Colonic mucosa (tissue), 4 donors: Measurements from ENCODE around the gene PCDHB7. TPM values are rescaled to one million over a fixed set of nuclear protein-coding genes. Genes with fewer than 3 reads are reported as not detected.
"Not testable (repeated sequence)": the region's sequence is repeated elsewhere in the genome, so short reads cannot be mapped to it uniquely, and the experiment has no call there.

Source experiments
- DNase-seq: peaks from one replicate; pipeline ENCODE4 v3.0.0-alpha.2; 2020
- H3K27ac ChIP-seq: fragments of 200-600 bp; one replicate; pipeline ENCODE4 v1.8.0; 2021
- H3K27me3 ChIP-seq: fragments of 200-600 bp; one replicate; pipeline ENCODE4 v1.8.0; 2021
- H3K36me3 ChIP-seq: fragments of 200-600 bp; one replicate; pipeline ENCODE4 v1.8.0; 2021
- H3K4me1 ChIP-seq: fragments of 200-600 bp; one replicate; pipeline ENCODE4 v1.8.0; 2021; ENCODE audit warnings: mild to moderate bottlenecking
- H3K4me3 ChIP-seq: fragments of 200-600 bp; one replicate; pipeline ENCODE4 v1.8.0; 2021
- H3K9ac ChIP-seq, 2 donors: one replicate each; pipeline ENCODE4 v1.7.0; 2013; ENCODE audit warnings: control low read depth in 2 of 2, low read depth in 2 of 2, low read length in 2 of 2
- H3K9me3 ChIP-seq: fragments of 200-600 bp; one replicate; pipeline ENCODE4 v1.8.0; 2021
- intact Hi-C: fragments of 100-400 bp; cut with DNase I; formaldehyde crosslinking; loops from one replicate; pipeline ENCODE4 v1.14.1; 2022
- total RNA-seq, 2 donors: library from RNA; stranded (reverse); fragmentation: NEBNext Ultra II Directional in 1 of 2; extraction: Animal tissue kit (Norgen Biotek cat#: 25700) in 1 of 2; gene quantifications; one replicate each; pipeline ENCODE4 v1.2.1, GENCODE V29; 2021
- TF ChIP-seq, protein P1 (sequence below): fragments of 200-600 bp; IDR thresholded peaks from one replicate; pipeline ENCODE4 v1.8.0; 2022; ENCODE audit warnings: antibody characterized with exemption, mild to moderate bottlenecking
- donor health status: healthy.
- donor health status: DM: no; HTN: no; CAD: no.
- donor health status: DM: no; HTN: no; CAD: no.

Gene PCDHB7
- total RNA-seq, 2 donors from 2014 or later = 0.15 to 0.40 TPM

DNA sequence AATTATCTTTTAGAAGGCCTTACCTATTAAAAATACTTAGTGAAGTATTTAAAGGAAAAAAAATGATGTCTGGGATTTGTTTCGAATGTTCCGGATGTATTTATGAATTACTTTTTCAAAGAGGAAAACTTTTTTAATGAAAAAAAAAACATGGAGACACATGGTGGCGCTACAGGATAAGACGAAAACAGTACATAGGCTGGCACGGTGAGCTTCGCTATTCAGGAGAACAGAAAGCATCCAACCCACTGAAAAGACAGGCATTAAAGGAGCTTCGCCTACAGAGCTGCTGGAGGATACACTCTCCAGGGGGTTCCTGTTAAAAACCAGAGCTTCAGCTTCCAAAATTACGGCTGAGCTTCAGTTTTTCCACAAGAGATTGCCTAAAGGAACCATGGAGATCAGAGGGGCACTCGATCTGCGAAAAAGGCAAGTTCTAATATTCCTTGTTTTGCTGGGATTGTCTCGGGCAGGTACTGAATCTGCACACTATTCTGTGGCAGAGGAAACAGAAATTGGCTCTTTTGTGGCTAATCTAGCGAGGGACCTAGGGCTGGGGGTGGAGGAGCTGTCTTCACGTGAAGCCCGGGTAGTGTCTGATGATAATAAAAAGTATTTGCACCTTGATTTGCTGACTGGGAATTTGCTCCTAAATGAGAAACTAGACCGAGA is 50.8 kb downstream of the PCDHB7 start, which contains the start of gene PCDHB14:
TSS of gene PCDHB14 (plus strand) at position 232 of the 672 bp plus-strand sequence. CDS start at position 395, 163 bp downstream.
- no peaks in the 10 kb centered on the region for H3K27me3 ChIP-seq
- no peak within 1 kb of the TSS for H3K27ac ChIP-seq
- H3K4me1 ChIP-seq = no peaks in the 10 kb centered on the region
- H3K9me3 ChIP-seq = no peaks in the 10 kb centered on the region
- H3K4me3 ChIP-seq = no peak within 1 kb of the TSS
- TF ChIP-seq, protein P1, sequence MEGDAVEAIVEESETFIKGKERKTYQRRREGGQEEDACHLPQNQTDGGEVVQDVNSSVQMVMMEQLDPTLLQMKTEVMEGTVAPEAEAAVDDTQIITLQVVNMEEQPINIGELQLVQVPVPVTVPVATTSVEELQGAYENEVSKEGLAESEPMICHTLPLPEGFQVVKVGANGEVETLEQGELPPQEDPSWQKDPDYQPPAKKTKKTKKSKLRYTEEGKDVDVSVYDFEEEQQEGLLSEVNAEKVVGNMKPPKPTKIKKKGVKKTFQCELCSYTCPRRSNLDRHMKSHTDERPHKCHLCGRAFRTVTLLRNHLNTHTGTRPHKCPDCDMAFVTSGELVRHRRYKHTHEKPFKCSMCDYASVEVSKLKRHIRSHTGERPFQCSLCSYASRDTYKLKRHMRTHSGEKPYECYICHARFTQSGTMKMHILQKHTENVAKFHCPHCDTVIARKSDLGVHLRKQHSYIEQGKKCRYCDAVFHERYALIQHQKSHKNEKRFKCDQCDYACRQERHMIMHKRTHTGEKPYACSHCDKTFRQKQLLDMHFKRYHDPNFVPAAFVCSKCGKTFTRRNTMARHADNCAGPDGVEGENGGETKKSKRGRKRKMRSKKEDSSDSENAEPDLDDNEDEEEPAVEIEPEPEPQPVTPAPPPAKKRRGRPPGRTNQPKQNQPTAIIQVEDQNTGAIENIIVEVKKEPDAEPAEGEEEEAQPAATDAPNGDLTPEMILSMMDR = no peak
- H3K9ac ChIP-seq = peak within 1 kb of the TSS in 1 of 2 donors; percentile 2
- no peaks in the 10 kb centered on the region for H3K36me3 ChIP-seq
- intact Hi-C loops = no loop called here
- no peak for DNase-seq

DNA sequence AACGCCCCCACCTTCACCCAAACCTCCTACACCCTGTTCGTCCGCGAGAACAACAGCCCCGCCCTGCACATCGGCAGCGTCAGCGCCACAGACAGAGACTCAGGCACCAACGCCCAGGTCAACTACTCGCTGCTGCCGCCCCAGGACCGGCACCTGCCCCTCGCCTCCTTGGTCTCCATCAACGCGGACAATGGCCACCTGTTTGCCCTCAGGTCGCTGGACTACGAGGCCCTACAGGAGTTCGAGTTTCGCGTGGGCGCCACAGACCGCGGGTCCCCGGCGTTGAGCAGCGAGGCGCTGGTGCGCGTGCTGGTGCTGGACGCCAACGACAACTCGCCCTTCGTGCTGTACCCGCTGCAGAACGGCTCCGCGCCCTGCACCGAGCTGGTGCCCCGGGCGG is 52.4 kb downstream of the PCDHB7 start:
- H3K27me3 ChIP-seq, H3K36me3 ChIP-seq, H3K27ac ChIP-seq, H3K4me1 ChIP-seq, H3K9ac ChIP-seq, H3K9me3 ChIP-seq, DNase-seq, intact Hi-C loops, H3K4me3 ChIP-seq: not testable (repeated sequence)

DNA sequence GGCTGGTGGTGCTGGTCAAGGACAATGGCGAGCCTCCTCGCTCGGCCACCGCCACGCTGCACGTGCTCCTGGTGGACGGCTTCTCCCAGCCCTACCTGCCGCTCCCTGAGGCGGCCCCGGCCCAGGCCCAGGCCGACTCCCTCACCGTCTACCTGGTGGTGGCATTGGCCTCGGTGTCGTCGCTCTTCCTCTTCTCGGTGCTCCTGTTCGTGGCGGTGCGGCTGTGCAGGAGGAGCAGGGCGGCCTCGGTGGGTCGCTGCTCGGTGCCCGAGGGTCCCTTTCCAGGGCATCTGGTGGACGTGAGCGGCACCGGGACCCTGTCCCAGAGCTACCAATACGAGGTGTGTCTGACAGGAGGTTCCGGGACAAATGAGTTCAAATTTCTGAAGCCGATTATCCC is 53.0 kb downstream of the PCDHB7 start:
- H3K27me3 ChIP-seq, H3K9me3 ChIP-seq, H3K4me3 ChIP-seq, intact Hi-C loops, DNase-seq, H3K27ac ChIP-seq, H3K9ac ChIP-seq, H3K36me3 ChIP-seq, H3K4me1 ChIP-seq: not testable (repeated sequence)

Other genes with a start within 250 kb of the PCDHB7 start
- under 1 TPM; 0.10 to 0.11 TPM for gene PCDHAC1, start 246.3 kb upstream of the PCDHB7 start, total RNA-seq
- gene PCDHAC2, start 206.2 kb upstream of the PCDHB7 start, total RNA-seq = under 1 TPM; 0.05 to 0.32 TPM
- not detected for gene PCDHB1, start 121.3 kb upstream of the PCDHB7 start, total RNA-seq
- 1 to 10 TPM in 1 of 2 donors, under 1 TPM in 1; 0.40 to 1.6 TPM for gene PCDHB2, start 78.0 kb upstream of the PCDHB7 start, total RNA-seq
- gene PCDHB3, start 72.2 kb upstream of the PCDHB7 start, total RNA-seq = 1 to 10 TPM in 1 of 2 donors, under 1 TPM in 1; 0.40 to 1.5 TPM
- under 1 TPM; 0.17 to 0.96 TPM for gene PCDHB4, start 50.8 kb upstream of the PCDHB7 start, total RNA-seq
- under 1 TPM; 0.10 to 0.66 TPM for gene PCDHB5, start 37.4 kb upstream of the PCDHB7 start, total RNA-seq
- under 1 TPM; 0.11 to 0.15 TPM for gene PCDHB6, start 22.6 kb upstream of the PCDHB7 start, total RNA-seq
- gene PCDHB8, start 5.1 kb downstream of the PCDHB7 start, total RNA-seq = under 1 TPM; 0.25 to 0.40 TPM
- gene PCDHB16, start 9.7 kb downstream of the PCDHB7 start, total RNA-seq = under 1 TPM; 0.17 to 0.53 TPM
- gene PCDHB9, start 14.5 kb downstream of the PCDHB7 start, total RNA-seq = under 1 TPM; 0.47 to 0.53 TPM
- 1 to 10 TPM in 1 of 2 donors, under 1 TPM in 1; 0.17 to 1.1 TPM for gene PCDHB10, start 19.7 kb downstream of the PCDHB7 start, total RNA-seq
- gene PCDHB11, start 27.0 kb downstream of the PCDHB7 start, total RNA-seq = 1 to 10 TPM in 1 of 2 donors, under 1 TPM in 1; 0.59 to 2.2 TPM
- under 1 TPM; 0.40 to 0.56 TPM for gene PCDHB12, start 36.1 kb downstream of the PCDHB7 start, total RNA-seq
- gene PCDHB13, start 41.3 kb downstream of the PCDHB7 start, total RNA-seq = 1 to 10 TPM in 1 of 2 donors, under 1 TPM in 1; 0.40 to 1.3 TPM
- 1 to 10 TPM in 1 of 2 donors, under 1 TPM in 1; 0.62 to 1.8 TPM for gene PCDHB14, start 50.7 kb downstream of the PCDHB7 start, total RNA-seq
- gene PCDHB15, start 72.8 kb downstream of the PCDHB7 start, total RNA-seq = 1 to 10 TPM in 1 of 2 donors, under 1 TPM in 1; 0.27 to 1.8 TPM
- gene SLC25A2, start 131.4 kb downstream of the PCDHB7 start, total RNA-seq = 1 to 10 TPM in 1 of 2 donors, under 1 TPM in 1; 0.21 to 1.1 TPM
- gene TAF7, start 148.1 kb downstream of the PCDHB7 start, total RNA-seq = 10 to 100 TPM; 49.3 to 70.2 TPM
- under 1 TPM; 0.10 to 0.37 TPM for gene PCDHGA1, start 157.9 kb downstream of the PCDHB7 start, total RNA-seq
- gene PCDHGA2, start 166.1 kb downstream of the PCDHB7 start, total RNA-seq = under 1 TPM; 0.22 to 0.50 TPM
- gene PCDHGA3, start 171.2 kb downstream of the PCDHB7 start, total RNA-seq = under 1 TPM; 0.10 to 0.21 TPM
- 1 to 10 TPM in 1 of 2 donors, under 1 TPM in 1; 0.15 to 1.7 TPM for gene PCDHGB1, start 177.5 kb downstream of the PCDHB7 start, total RNA-seq
- 1 to 10 TPM in 1 of 2 donors, under 1 TPM in 1; 0.20 to 1.4 TPM for gene PCDHGA4, start 182.4 kb downstream of the PCDHB7 start, total RNA-seq
- 1 to 10 TPM in 1 of 2 donors, under 1 TPM in 1; 0.47 to 1.8 TPM for gene PCDHGB2, start 187.3 kb downstream of the PCDHB7 start, total RNA-seq
- 1 to 10 TPM in 1 of 2 donors, under 1 TPM in 1; 0.52 to 1.1 TPM for gene PCDHGA5, start 191.5 kb downstream of the PCDHB7 start, total RNA-seq
- gene PCDHGB3, start 197.6 kb downstream of the PCDHB7 start, total RNA-seq = 1 to 10 TPM in 1 of 2 donors, under 1 TPM in 1; 0.57 to 1.1 TPM
- 1 to 10 TPM in 1 of 2 donors, under 1 TPM in 1; 0.82 to 1.5 TPM for gene PCDHGA6, start 201.2 kb downstream of the PCDHB7 start, total RNA-seq
- gene PCDHGA7, start 210.1 kb downstream of the PCDHB7 start, total RNA-seq = 1 to 10 TPM in 1 of 2 donors, under 1 TPM in 1; 0.59 to 1.0 TPM
- under 1 TPM; 0.69 to 0.96 TPM for gene PCDHGB4, start 215.1 kb downstream of the PCDHB7 start, total RNA-seq
- gene PCDHGA8, start 220.0 kb downstream of the PCDHB7 start, total RNA-seq = under 1 TPM; 0.17 to 0.48 TPM
- 1 to 10 TPM; 2.1 to 3.1 TPM for gene PCDHGB5, start 225.3 kb downstream of the PCDHB7 start, total RNA-seq
- gene PCDHGA9, start 230.1 kb downstream of the PCDHB7 start, total RNA-seq = 1 to 10 TPM; 1.1 to 2.2 TPM
- gene PCDHGB6, start 235.4 kb downstream of the PCDHB7 start, total RNA-seq = 1 to 10 TPM; 1.0 to 1.8 TPM
- 1 to 10 TPM; 2.7 to 4.7 TPM for gene PCDHGA10, start 240.3 kb downstream of the PCDHB7 start, total RNA-seq
- gene PCDHGB7, start 245.0 kb downstream of the PCDHB7 start, total RNA-seq = 1 to 10 TPM; 2.5 to 3.3 TPM
- 1 to 10 TPM; 1.3 to 1.6 TPM for gene PCDHGA11, start 248.4 kb downstream of the PCDHB7 start, total RNA-seq